Measurements from ENCODE around the gene DHRS7C.

The DHRS7C gene

DNA sequence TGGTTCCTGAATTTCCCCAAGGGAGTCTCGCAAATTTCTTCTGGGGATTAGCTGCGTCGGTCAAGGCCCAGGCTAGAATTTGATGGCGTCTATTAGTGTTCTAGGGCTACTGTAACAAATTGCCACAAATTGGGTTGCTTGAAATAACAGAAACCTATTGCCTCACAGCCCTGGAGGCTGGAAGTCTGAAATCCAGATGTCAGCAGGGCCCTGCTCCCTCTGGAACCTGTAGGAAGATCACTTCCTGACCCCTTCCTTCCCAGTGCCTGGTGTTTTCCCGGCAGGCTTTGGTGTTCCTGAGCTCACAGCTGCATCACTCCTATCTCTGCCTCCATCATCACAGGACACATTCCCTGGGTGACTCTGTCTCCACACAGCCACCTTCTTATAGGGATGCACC is 24.4 kb downstream of the DHRS7C start:
- no peak for DNase-seq (ENCODE audit: low read depth in 2 of 2)

DNA sequence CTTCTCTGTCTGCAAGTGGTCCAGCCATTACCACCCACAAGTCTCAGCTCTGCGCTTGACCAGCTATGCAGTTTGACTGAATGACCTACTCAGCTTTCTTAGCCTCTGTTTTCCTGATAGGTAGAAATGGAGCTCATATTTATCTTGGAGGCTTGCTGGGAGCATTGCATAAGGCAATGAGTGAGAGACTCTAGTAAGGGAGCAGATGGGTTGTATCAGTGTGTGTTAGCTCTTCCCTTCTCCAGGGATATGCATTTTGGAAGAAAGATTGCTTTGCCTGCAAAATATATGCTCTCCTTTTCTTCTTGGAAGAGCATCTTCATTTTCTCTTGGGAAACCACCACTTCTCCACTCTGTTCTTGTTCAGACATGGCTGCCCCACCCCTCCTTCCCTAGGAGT is 26.1 kb downstream of the DHRS7C start:
- DNase-seq (ENCODE audit: low read depth in 2 of 2), result no peak

DNA sequence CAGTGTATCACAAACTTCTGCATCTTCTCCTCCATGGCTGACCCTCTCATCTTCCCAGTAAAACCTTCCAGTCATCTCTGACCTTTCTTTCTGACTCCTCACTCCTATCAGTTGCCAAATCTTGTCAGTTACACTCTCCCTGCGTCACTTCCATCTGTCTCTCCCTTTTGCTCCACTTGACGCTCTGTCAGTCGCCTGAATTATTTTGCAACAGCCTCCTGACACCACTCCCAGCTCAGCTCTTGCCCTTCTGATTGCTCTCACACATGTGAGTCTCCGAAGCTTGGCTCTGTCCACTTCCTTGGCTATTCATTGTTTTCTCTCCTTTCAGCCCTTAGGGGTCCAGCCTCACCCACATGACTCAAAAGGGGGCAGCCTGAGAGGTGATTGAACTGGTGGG is 27.7 kb downstream of the DHRS7C start:
- no peak for DNase-seq (ENCODE audit: low read depth in 2 of 2)

DNA sequence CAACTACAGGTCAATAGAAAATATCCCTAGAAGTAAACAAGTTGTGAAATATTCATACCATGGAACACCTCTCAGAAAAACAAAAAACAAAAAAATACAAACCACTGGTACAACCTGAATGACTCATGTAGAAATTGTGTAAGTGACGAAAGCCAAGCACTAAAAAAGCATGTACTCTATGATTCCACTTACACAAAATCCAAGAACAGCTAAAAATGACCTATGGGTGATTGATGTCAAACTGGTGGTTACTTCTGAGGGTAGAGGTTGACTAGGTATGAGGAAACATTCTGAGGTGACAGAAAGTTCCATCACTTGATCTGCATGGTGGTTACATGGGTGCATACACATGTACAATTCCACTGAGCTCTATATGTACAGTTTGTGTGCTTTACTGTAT is 31.1 kb downstream of the DHRS7C start:
- no peak for DNase-seq (ENCODE audit: low read depth in 2 of 2)

DNA sequence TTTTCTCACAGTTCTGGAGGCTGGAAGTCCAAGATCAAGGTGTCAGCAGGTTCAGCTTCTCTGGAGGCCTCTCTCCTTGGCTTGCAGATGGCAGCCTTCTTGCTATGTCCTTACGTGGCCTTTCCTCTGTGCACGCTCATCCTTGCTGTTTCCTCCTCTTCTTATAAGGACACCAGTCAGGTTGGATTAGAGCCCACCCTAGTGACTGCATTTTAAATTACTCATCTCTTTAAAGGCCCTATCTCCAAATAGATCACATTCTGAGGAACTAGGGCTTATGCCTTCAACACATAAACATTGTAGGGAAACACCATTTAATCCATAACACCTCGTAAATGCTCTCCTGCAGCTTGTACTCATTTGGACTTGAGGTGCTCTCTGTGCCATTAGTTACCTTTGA is 36.3 kb downstream of the DHRS7C start:
- DNase-seq (ENCODE audit: low read depth in 2 of 2), result no peak

DNA sequence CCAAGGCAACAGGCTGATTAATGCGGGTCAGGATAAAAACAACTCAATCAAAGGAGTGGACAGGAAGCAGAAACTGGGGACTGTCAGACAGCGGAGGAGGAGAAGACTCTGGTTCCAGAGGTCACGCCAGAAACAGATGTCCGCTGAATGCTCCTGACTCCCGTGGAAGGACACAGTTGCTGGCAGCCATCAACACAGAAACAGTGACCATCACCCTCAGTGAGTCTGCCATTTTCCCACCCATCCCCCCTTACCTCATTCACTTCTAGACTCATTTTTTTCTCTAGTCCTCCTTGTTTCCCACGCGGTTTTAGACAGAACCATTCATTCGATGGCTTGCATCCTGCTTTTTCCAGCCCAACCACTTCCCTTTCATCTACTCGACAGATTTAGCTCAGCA is 40.9 kb downstream of the DHRS7C start:
- no peak for DNase-seq (ENCODE audit: low read depth in 2 of 2)

DNA sequence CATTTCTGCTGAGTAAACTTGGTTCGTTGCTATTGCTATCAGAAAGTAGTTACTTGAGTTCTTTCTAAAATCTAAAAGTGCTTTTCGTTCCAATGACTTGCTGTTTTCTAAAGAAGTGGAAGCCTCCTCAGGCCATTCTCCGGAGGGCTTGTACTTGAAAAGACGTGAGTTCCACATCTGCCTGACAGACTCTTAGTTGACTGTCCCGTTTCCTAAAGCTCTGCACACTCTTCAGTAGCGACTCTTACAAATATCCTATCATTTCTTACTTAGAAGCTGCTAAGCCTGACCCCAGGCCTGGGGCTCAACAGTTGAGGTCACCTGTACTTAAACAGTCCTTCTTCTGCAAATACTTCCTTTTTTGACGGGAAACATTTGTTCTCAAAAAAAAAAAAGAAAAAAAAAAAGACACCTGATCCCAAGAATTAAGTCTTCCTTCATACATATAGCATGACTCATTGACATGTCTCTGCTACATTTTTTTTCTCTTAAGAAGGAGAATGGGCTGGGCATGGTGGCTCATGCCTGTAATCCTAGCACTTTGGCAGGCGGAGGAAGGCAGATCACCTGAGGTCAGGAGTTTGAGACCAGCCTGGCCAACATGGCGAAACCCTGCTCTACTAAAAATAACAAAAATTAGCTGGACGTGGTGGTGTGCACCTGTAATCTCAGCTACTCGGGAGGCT is 61.5 kb downstream of the DHRS7C start:
- no peak for DNase-seq (ENCODE audit: low read depth in 2 of 2)

DNA sequence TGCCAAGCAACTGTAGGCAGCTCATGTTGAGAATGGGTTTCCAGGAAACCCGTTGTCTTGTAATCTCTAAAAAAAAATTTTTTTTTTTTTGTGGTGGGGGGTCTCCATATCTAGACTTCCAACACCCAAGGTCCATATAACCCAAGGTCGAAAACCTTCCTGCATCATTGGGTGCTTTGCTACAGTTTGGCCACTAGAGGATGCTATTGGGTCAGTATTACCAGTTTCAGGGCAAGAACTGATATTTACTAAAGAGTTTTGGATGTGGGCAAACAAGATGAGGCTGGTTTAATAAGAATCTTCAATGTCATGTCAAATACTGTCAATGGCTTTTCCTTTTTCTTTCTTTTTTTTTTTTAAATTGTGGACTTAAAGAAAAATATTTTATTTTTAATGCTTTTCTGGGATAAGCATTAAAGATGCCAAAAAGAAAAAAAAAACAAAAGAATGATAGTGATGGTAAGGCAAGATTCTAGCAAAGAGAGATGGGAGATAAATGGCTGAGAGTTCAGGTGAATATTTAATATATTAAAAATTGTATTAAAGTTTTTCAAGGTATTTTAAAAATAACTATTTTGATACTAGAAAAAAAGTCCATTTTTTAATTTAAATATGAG is 62.2 kb downstream of the DHRS7C start:
- no peak for DNase-seq (ENCODE audit: low read depth in 2 of 2)

DNA sequence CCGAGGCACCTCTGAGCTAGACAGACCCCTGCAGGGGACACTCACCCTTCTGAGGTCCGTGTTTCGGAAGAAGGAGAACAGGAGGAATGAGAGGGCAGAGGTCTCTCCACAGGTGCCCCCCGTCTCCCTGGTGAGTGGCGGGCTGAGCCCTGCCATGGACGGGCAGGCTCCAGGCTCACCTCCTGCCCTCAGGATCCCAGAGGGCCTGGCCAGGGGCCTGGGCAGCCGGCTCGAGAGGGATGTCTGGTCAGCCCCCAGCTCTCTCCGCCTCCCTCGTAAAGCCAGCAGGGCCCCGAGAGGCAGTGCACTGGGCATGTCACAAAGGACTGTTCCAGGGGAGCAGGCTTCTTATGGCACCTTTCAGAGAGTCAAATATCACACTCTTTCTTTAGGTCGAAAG is 62.8 kb downstream of the DHRS7C start:
- DNase-seq (ENCODE audit: low read depth in 2 of 2), result no peak

DNA sequence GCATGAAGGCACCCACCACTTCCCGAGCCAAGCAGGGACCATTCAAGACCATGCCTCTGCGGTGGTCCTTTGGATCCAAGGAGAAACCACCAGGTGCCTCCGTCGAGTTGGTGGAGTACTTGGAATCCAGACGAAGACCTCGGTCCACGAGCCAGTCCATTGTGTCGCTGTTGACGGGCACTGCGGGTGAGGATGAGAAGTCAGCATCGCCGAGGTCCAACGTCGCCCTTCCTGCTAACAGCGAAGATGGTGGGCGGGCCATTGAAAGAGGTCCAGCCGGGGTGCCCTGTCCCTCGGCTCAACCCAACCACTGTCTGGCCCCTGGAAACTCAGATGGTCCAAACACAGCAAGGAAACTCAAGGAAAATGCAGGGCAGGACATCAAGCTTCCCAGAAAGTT is 63.4 kb downstream of the DHRS7C start:
- DNase-seq (ENCODE audit: low read depth in 2 of 2), result no peak

DNA sequence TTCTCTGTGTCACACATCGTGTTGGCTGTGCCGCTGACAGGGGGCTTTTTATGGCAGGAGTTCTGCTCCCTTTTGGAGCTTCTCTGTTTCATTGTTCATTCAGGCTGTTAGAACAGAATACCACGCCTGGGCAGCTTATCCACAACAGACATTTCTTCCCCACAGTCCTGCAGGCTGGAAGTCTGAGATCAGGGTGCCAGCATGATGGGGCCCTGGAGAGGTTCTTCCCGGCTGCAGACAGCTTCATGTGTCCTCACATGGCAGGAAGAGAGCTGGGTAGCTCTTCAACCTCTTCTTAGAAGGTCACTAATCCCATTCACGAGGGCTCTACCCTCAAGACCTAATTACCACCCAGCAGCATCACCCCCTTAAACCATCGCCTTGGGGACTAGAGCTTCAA is 65.1 kb downstream of the DHRS7C start:
- DNase-seq (ENCODE audit: low read depth in 2 of 2), result no peak

DNA sequence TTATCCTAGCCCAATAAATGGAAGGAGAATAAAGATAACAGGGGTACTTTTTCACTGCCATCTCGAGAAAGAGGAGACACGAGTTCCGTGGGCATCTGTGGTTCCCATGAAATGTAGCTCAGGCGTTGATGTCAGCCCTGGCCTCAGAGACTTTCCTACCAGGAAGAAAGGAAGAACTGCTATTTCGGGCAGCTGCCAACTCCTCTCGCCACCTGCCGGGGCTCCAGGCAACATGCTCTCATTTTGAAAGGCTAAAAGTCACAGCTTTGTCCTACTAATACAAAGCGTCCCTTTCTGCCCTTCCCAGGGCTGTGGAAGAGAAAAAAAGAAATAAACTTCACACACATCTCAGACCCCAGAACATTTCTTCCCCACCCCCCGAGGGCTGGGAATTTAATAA is 65.8 kb downstream of the DHRS7C start:
- no peak for DNase-seq (ENCODE audit: low read depth in 2 of 2)
